ENCODE data around the gene FRMD4A.
A peak's percentile ranks its signal among the peaks of the same experiment; 100 is the strongest.
"Not testable (repeated sequence)": the region's sequence is repeated elsewhere in the genome, so short reads cannot be mapped to it uniquely, and the experiment has no call there.

The FRMD4A gene

DNA sequence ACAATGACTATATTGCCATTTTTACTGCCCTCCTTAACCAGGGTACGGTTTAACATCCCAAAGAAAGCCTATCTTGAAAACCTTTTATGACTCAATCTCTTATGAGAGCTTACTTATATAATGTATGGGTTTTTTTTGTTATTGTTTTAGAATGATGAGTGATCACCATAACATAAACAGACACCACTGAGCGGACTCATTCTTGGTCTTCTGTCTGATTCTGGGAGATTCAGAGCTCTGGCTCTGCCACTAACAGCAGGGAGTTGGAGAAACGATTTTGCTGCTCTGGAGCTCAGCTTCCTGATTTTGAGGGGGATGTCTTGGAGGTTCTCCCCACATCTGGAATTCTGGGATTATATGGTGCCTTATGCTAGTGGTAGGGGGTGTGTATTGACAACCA is 244.1 kb downstream of the FRMD4A start:
- no peak for DNase-seq

- no peak for DNase-seq
Observed at GRCh38 chr10:14084875-14085274, 245.8 kb downstream of the FRMD4A start.

- no peak for DNase-seq
Observed at GRCh38 chr10:14080795-14081194, 249.9 kb downstream of the FRMD4A start.

- no peak for DNase-seq
Observed at GRCh38 chr10:14077430-14077829, 253.3 kb downstream of the FRMD4A start.

GRCh38 chr10:14074062-14074884 is 256.5 kb downstream of the FRMD4A start:
- peak; percentile 78 for DNase-seq

GRCh38 chr10:14072541-14072940 is 258.2 kb downstream of the FRMD4A start:
- DNase-seq = no peak

DNA sequence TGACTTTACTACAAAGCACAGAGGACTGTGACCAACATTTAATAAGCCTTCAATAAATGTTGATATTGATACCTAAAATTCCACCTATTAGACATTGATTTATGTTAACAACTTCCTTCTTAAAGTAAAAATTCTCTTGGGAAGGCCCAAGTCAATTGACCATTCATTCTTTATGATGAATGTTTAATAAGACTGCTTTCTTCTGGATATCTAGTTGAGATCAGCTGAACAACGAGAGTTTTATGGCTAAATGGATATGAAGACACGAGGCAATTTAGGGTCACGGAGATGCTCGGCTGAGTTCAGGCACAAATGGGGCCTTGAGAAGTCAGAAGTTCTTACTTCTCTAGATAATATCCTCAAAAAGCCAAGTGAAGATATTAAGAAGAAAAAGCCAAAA is 258.8 kb downstream of the FRMD4A start:
- DNase-seq = no peak

DNA sequence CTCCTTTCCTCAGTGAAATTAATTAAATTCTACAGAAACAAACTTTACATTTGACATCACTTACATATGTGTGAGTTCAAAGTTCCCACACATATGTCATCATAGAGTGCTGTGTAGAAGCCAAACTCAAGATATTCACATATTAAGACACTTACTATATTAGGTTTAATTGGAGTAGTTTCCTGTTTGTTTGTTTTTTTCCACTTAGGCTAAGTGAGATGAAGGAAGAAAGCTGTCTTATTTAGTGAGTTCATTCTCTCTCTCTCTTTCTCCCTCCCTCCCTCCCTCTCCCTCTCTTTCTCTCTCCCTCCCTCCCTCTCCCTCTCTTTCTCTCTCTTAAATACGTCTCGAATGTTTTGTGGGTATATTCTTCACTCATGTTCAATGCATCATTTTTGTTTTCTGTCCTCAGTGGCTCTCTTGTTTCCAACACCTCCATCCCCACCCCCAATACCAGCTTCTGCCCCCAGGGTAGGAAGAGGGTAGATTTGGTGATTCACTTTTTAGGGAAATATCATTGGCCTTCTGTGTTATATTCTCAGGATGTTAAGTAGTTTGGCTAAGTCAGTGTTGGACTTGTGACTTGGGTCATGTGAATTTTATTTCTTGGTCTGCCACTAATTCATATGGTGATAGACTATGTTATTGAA is 262.0 kb downstream of the FRMD4A start:
- DNase-seq = no peak

GRCh38 chr10:14067638-14068037 is 263.1 kb downstream of the FRMD4A start:
- not testable (repeated sequence) for DNase-seq

DNA sequence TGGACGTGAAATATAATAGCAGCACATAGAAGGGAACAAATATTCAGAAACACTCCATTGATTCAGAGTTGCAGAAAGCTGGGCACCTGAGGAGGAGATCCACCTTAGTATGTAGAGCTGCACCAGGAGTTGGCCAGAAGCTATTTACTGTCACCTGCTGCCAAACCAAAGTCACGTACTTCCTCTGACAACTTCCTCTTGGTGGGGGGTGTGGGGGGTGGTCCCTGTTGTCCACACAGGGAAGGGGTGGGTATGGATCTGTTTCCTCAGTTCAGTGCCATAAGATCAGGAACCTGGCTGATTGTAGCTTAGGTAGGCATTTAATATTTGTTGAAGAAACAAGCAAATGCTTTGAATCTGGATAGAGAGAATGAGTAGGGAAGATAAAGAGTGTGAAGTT is 264.6 kb downstream of the FRMD4A start:
- DNase-seq = no peak

DNA sequence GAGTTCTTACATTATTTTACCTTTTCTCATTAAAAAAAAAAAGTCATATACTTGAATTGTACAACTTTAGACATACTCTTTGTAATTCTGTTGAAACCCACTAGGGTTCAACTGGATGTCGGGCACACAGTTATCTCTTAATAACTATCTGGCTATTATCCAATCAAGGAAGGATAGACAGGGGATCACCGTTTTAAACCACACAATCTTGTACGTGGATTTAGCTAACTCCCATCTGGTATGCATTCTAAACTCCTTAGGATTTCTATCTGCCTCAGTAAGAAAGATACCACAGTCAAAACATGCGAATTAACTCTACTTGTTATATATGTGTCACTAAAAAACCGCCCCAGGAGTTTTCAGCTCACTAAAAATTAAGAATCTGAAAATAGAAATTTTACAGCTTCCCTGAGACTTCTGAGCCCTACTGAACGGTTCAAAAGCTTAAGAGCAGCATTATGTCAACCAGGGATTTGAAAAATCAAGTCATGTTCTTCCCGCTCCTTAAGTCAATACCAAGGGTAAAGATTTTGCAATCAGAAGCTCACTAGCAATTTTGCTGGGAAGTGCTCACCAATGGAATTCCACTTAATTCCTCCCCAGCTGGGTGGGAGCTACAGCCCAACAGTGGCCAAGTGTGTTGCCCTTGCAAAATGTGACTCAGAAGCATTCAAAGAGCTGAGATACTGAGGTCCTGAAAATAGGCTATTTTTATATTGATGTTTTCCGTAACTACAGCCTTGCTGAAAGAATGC is 267.0 kb downstream of the FRMD4A start:
- DNase-seq = no peak

- DNase-seq = no peak
Observed at GRCh38 chr10:14062528-14063260, 268.0 kb downstream of the FRMD4A start.

DNA sequence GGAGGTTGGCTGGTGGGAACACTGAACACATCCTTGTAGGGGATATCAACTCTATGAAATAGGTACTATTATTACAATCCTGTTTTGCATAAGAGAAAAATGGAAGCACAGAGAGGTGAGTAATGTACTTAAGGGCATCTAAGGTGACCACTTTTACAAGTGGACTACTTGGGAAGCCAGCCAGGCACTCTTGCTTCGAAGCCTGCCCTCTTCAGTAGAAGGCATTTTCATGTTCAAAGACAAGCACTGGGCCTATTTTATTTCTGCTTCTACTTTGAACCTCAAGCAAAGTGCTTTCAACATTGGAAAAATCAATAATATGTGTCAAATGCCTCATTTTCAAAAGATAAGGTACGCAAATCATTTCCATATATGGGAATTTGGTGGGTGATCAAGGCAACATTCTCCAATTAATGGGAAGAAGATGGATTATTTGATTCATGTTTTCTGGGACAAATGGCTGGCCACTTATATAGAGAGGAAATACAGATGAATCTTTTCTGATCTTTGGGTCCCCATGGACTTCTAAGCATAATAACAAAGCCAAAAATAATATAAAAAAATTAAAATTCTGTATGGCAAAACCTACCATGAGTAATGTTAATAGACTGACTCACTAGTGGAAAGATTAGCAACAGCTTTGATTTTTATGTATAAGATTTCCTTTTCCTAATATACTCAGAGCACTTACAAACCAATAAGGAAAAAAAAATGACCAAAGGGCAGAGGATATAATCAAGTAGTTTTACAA is 270.2 kb downstream of the FRMD4A start:
- DNase-seq = no peak

- DNase-seq = peak; percentile 38
Observed at GRCh38 chr10:14056610-14057332, 274.0 kb downstream of the FRMD4A start.

GRCh38 chr10:14052931-14053330 is 277.8 kb downstream of the FRMD4A start:
- DNase-seq = no peak

DNA sequence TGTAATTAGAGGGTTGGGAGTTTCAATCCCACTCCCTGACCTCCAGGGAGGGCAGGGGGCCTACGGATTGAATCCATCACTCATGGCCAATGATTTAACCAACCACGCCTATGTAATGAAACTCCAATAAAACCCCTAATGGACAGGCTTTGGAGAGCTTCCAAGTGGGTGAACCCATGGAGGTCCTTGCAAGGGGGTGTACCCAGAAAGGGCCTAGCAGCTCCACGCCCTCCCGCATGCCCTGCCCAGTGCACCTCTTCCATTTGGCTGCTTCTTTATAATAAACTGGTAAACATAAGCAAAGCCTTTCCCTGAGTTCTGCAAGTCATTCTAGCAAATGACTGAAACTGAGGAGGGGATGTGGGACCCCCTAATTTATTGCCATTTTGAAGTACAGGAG is 280.1 kb downstream of the FRMD4A start:
- DNase-seq = no peak

GRCh38 chr10:14048930-14049613 is 281.7 kb downstream of the FRMD4A start:
- no peak for DNase-seq

GRCh38 chr10:14047431-14047830 is 283.3 kb downstream of the FRMD4A start:
- DNase-seq = no peak

- not testable (repeated sequence) for DNase-seq
Observed at GRCh38 chr10:14042051-14042450, 288.7 kb downstream of the FRMD4A start.

DNA sequence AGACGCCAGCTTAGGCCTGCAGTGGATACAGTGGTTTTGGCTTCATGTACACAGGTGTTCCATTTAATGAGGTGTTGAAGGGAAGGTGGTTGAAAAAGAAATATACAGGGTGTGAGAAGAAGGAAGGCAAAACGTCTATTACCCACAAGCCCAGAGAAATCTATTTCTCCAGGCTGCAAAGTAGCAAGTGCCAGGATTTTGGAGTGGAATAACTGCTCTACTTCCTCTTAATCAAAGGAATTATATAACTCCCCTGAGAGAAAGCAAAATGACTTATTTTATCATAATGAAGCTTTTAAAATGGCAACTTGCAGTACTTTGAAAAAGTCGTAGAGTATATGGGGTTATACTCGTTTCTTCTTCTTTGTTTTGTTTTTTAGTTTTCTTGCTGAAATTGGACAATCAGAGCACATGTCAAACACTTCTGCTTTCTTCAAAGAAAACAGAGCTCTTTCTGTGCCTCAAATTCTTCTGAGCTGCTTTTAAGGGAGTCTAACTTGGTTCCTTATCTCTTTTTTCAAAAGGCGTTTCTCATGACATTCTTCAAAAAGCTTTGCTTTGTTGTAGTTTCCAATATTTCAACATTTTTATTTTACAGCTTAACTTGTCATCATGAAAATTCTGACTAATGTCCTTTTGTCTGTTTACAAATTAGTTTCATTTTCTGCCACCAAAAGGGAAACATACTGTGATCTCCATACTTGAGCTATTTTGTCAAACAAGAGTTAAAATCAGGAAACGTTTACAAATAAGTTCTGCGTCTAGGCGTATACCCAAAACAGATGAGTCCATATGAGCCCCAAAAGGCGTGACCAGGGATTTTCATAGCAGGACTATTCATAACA is 289.7 kb downstream of the FRMD4A start:
- no peak for DNase-seq

Data from NCI-H1092 (cell line).